AG08396 (cell line): ENCODE measurements around the gene LRRFIP2.

ENCODE experiments used
- DNase-seq: peaks from one replicate; pipeline ENCODE4 v3.0.0; 2012; ENCODE audit warnings: low spot score, mixed read lengths

LRRFIP2 gene

GRCh38 chr3:37025561-37026335 is 148.6 kb downstream of the LRRFIP2 start:
- DNase-seq = no peak

GRCh38 chr3:37024820-37025405 is 149.5 kb downstream of the LRRFIP2 start:
- no peak for DNase-seq

GRCh38 chr3:37024092-37024491 is 150.3 kb downstream of the LRRFIP2 start:
- DNase-seq = no peak

- DNase-seq = no peak
Measured at GRCh38 chr3:37017683-37018082, 156.7 kb downstream of the LRRFIP2 start.

GRCh38 chr3:37016903-37017302 is 157.5 kb downstream of the LRRFIP2 start:
- no peak for DNase-seq

- DNase-seq = no peak
Measured at GRCh38 chr3:37015642-37016041, 158.7 kb downstream of the LRRFIP2 start.

GRCh38 chr3:37014620-37015019 is 159.8 kb downstream of the LRRFIP2 start:
- DNase-seq = no peak
